Esophagus muscularis mucosa (tissue), 4 donors: ENCODE results near the gene SYNDIG1L. TPM values are rescaled to one million over a fixed set of nuclear protein-coding genes. Genes with fewer than 3 reads are reported as not detected.

ENCODE experiments used
- DNase-seq: peaks from one replicate; pipeline ENCODE4 v3.0.0-alpha.2; 2017; ENCODE audit errors: extremely low spot score
- H3K27ac ChIP-seq, 4 donors: fragments of 200-600 bp; sonication (generic); replicated peaks in 1 of 4; 1 replicate in 3 of 4; 2 replicates in 1 of 4; pipeline ENCODE4 v1.5.1; 2016 to 2019; ENCODE audit warnings: mild to moderate bottlenecking in 1 of 4
- H3K27me3 ChIP-seq, 4 donors: fragments of 200-600 bp; sonication (generic); one replicate each; pipeline versions ENCODE4 v1.5.1 to v1.6.0; 2016 to 2019
- H3K36me3 ChIP-seq, 4 donors: fragments of 200-600 bp; sonication (generic); one replicate each; pipeline ENCODE4 v1.5.1; 2016 to 2019
- H3K4me1 ChIP-seq, 4 donors: fragments of 200-600 bp; sonication (generic); one replicate each; pipeline ENCODE4 v1.5.1; 2016 to 2019
- H3K4me3 ChIP-seq, 4 donors: fragments of 200-600 bp; sonication (generic); 1 replicate in 2 of 4; 2 replicates in 2 of 4; pipeline ENCODE4 v1.5.1; 2016 to 2019; ENCODE audit warnings: mild to moderate bottlenecking in 4 of 4, moderate library complexity in 1 of 4
- H3K9me3 ChIP-seq, 4 donors: fragments of 200-600 bp; sonication (generic); 1 replicate in 3 of 4; 2 replicates in 1 of 4; pipeline ENCODE4 v1.5.1; 2016 to 2019
- EP300 ChIP-seq: sonication (generic); formaldehyde crosslinking; IDR thresholded peaks from one replicate; pipeline ENCODE4 v1.6.1; 2017; ENCODE audit warnings: antibody characterized with exemption
- POLR2A ChIP-seq: fragments of 450-650 bp; IDR thresholded peaks from one replicate; pipeline ENCODE4 v1.6.1; 2017; ENCODE audit warnings: antibody characterized with exemption, moderate library complexity, mild to moderate bottlenecking, low read depth
- POLR2AphosphoS5 ChIP-seq, 2 donors: sonication (generic); formaldehyde crosslinking; IDR thresholded peaks; one replicate each; pipeline ENCODE4 v1.6.1; 2017; ENCODE audit warnings: antibody characterized with exemption in 2 of 2
- WGBS: methylation state at CpG from one replicate; pipeline ENCODE4 v1.1.5; 2018; 5-methylcytosine and 5-hydroxymethylcytosine counted together
- intact Hi-C: fragments of 100-400 bp; cut with DNase I; formaldehyde crosslinking; loops from one replicate; pipeline ENCODE4 v1.15.1; 2023
- total RNA-seq, 4 donors: library from RNA; depleted of rRNA; stranded (reverse); fragments of >200 nt; gene quantifications; one replicate each; pipeline versions ENCODE4 v1.1.0 to v1.2.1, GENCODE V29; 2016
- TF ChIP-seq, protein P1 (sequence below), 3 experiments: fragments of 200-600 bp in 2 of 3; fragments of 450-650 bp in 1 of 3; sonication (generic) in 2 of 3; IDR thresholded peaks; one replicate each; pipeline ENCODE4 v1.5.1; 2017 to 2019; ENCODE audit warnings: antibody characterized with exemption in 3 of 3, mild to moderate bottlenecking in 2 of 3, moderate library complexity in 1 of 3

The SYNDIG1L gene
- total RNA-seq, 4 donors from 2014 or later, result 0.29 to 0.65 (median 0.33) TPM; not detected in 1

GRCh38 chr14:74368441-74368840, 57.6 kb downstream of the SYNDIG1L start:
- Histone ChIP-seq H3K27ac (no peak overlapping the region), H3K27me3 (peaks cover 0 to 31% (median 0%) of the 10 kb centered on the region in 4 donors), H3K4me3 (no peak overlapping the region), H3K36me3 (no peaks in the 10 kb centered on the region), H3K9me3 (no peaks in the 10 kb centered on the region), H3K4me1 (no peaks in the 10 kb centered on the region)
- intact Hi-C loops, result no loop called here
- no peak for DNase-seq
- 85% methylated on average over 8 of the region's 8 CpGs for WGBS
- TF ChIP-seq, protein P1, sequence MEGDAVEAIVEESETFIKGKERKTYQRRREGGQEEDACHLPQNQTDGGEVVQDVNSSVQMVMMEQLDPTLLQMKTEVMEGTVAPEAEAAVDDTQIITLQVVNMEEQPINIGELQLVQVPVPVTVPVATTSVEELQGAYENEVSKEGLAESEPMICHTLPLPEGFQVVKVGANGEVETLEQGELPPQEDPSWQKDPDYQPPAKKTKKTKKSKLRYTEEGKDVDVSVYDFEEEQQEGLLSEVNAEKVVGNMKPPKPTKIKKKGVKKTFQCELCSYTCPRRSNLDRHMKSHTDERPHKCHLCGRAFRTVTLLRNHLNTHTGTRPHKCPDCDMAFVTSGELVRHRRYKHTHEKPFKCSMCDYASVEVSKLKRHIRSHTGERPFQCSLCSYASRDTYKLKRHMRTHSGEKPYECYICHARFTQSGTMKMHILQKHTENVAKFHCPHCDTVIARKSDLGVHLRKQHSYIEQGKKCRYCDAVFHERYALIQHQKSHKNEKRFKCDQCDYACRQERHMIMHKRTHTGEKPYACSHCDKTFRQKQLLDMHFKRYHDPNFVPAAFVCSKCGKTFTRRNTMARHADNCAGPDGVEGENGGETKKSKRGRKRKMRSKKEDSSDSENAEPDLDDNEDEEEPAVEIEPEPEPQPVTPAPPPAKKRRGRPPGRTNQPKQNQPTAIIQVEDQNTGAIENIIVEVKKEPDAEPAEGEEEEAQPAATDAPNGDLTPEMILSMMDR (IDR thresholded peaks at IDR 0.05), result no peak
- TF ChIP-seq POLR2A, result no peak
- TF ChIP-seq EP300, result no peak
- TF ChIP-seq POLR2AphosphoS5 (IDR thresholded peaks at IDR 0.05), result no peak

- Histone ChIP-seq H3K4me3 (no peak overlapping the region), H3K9me3 (no peaks in the 10 kb centered on the region), H3K27ac (no peak overlapping the region), H3K27me3 (peaks cover 0 to 32% (median 0%) of the 10 kb centered on the region in 4 donors), H3K36me3 (no peaks in the 10 kb centered on the region), H3K4me1 (no peaks in the 10 kb centered on the region)
- 95% methylated on average over 6 of the region's 6 CpGs for WGBS
- no peak for DNase-seq
- TF ChIP-seq POLR2AphosphoS5 (IDR thresholded peaks at IDR 0.05), result no peak
- intact Hi-C loops, result no loop called here
Observed at GRCh38 chr14:74368026-74368425, 58.0 kb downstream of the SYNDIG1L start.

DNA sequence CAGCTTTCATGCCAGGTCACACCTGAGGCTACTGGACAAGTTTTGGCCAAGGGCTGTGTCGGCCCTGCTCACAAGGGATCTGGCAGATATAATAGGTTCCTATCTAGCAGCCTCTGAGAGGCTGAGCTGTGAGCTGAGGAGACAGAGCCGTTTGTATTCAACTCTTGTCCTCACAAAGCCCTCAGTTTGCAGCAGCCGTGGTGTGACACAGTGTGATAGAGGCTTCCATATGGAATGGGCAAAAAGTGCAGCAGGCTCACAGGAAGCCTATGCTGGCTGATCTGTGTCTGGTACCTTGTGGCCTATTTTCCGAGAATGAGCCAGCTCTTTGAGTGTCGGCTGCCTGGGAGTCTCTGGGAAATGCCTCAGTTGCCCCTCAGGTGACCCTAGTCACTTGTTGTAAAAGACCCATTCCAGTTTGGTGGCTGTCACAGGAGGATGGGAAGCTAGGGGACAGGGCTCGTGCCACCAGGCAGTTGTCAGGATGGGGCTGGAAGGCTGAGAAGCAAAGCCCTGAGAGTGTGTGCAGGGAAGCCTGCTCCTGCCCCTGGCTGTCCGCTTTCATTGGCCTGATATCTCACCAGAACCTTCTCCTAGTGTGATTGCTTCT, 61.6 kb downstream of the SYNDIG1L start:
- Histone ChIP-seq H3K36me3 (no peaks in the 10 kb centered on the region), H3K27me3 (peaks cover 0 to 35% (median 0%) of the 10 kb centered on the region in 4 donors), H3K27ac (no peak overlapping the region), H3K4me1 (peaks cover 0 to 6% (median 2%) of the 10 kb centered on the region in 4 donors), H3K4me3 (no peak overlapping the region), H3K9me3 (no peaks in the 10 kb centered on the region)
- whole genome bisulfite sequencing, result 64% methylated on average over 4 of the region's 7 CpGs
- no peak for DNase-seq
- no peak for TF ChIP-seq EP300
- no peak for TF ChIP-seq POLR2AphosphoS5 (IDR thresholded peaks at IDR 0.05)
- TF ChIP-seq POLR2A, result no peak
- TF ChIP-seq, protein P1 (IDR thresholded peaks at IDR 0.05), result no peak
- intact Hi-C loops, result loop anchor here (5.0 kb wide), 2 partner anchors 113 to 248 kb away; partner anchors contain the start of gene LTBP2

DNA sequence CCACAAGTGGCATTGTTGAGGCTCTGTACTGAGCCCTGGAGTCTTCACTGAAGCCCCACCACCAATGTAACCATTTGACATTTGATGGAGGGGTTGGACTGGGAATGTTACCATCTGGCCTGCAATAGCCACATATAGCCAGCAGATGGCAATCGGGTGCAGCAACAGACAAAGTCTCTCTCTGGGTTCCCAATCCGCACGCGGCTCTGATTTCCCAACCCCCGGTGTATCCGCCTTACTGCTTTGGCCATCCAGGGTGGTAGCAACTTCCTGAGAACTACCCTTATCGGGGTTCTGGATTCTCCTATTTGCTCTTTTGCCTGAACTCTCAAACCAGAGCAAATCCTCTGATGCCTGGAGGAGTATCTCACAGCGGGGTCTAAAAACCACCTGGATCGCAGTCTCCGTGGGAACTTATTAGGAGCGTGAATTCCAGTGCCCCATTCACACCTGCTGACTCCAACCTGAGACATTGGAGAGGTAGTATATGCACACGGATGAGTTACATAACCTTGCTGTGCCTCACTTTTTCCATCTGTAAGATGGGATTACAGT, 63.6 kb downstream of the SYNDIG1L start:
- intact Hi-C loops, result loop anchor here (5.0 kb wide), 2 partner anchors 115 to 250 kb away; partner anchors contain the start of gene LTBP2
- no peak for DNase-seq
- H3K4me1 ChIP-seq, result peaks cover 0 to 6% (median 2%) of the 10 kb centered on the region in 4 donors
- H3K27ac ChIP-seq, result no peak overlapping the region
- H3K27me3 ChIP-seq, result peaks cover 0 to 46% (median 0%) of the 10 kb centered on the region in 4 donors
- 52% methylated on average over 7 of the region's 12 CpGs for WGBS
- peak in 1 of 2 donors; percentile 20 for TF ChIP-seq POLR2AphosphoS5 (IDR thresholded peaks at IDR 0.05)
- TF ChIP-seq EP300, result no peak
- TF ChIP-seq, protein P1 (IDR thresholded peaks at IDR 0.05), result peak; percentile 92 to 99 (median 92)
- H3K36me3 ChIP-seq, result no peaks in the 10 kb centered on the region
- H3K4me3 ChIP-seq, result no peak overlapping the region
- no peaks in the 10 kb centered on the region for H3K9me3 ChIP-seq

DNA sequence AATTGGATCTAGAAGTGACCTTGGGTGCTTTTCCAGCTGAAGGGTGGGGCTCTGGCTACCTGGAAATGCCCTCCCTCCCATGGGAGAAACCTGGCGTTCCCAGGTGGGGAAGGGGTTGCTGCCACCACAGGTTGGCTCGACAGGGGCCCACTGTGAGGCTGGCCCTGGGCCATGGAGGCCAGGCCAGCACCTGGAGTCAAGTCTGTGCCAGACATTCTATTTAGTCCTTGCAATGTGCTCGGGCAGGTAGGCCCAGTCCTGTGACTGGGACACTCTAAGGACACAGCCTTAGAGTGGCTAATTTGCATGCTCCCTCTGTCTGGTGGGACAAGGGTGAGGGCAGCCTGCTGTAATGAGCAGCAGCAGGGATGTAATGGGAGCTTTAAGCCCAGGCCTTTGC, 65.8 kb downstream of the SYNDIG1L start:
- no peak overlapping the region for H3K27ac ChIP-seq
- no peak for DNase-seq
- H3K4me1 ChIP-seq, result peaks cover 0 to 6% (median 2%) of the 10 kb centered on the region in 4 donors
- peaks cover 0 to 39% (median 0%) of the 10 kb centered on the region in 4 donors for H3K27me3 ChIP-seq
- H3K4me3 ChIP-seq, result no peak overlapping the region
- TF ChIP-seq POLR2A, result no peak
- TF ChIP-seq EP300, result no peak
- TF ChIP-seq POLR2AphosphoS5 (IDR thresholded peaks at IDR 0.05), result no peak
- TF ChIP-seq, protein P1 (IDR thresholded peaks at IDR 0.05), result no peak
- H3K9me3 ChIP-seq, result no peaks in the 10 kb centered on the region
- H3K36me3 ChIP-seq, result no peaks in the 10 kb centered on the region
- intact Hi-C loops, result loop anchor here (5.0 kb wide), 2 partner anchors 117 to 252 kb away; partner anchors contain the start of gene LTBP2
- no CpG with 5 or more reads among the region's 3 CpGs for WGBS
